Mammary epithelial cell (primary cell): ENCODE data around the gene SPON1.

Experiments
- EZH2 ChIP-seq: IDR thresholded peaks from 2 replicates; pipeline ENCODE4 v1.6.1; 2012; ENCODE audit warnings: low read length, inconsistent platforms, borderline replicate concordance
- TF ChIP-seq, protein P1 (sequence below), 2 donors: IDR thresholded peaks in 1 of 2; conservative IDR thresholded peaks in 1 of 2; 2 replicates each; pipeline ENCODE4 v1.5.1; 2011 to 2012; ENCODE audit warnings: inconsistent platforms in 2 of 2, low read length in 2 of 2, mild to moderate bottlenecking in 2 of 2, control low read depth in 1 of 2, low read depth in 1 of 2; ENCODE audit not compliant: insufficient read depth in 1 of 2; ENCODE audit errors: extremely low read depth in 1 of 2

DNA sequence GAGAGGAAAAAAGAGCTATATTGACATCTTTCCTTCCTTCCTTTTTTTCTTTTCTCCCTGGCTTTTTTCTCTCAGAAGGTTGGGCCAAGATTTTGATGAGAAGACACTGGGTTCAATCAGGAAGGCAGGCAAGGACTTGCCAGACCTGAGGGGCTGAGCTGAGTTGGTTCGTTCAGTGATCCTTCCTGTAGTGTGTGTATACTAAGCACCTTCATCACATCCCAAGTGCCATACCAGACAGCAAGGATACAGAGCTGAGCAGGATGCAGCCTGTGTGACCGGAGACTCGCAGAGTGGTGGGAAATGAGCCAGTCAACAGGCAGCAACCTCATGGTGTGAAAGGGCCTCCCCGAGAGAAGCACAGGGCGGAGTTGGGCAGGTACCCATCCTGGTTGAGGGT, 95.5 kb downstream of the SPON1 start:
- TF ChIP-seq EZH2, result no peak
- TF ChIP-seq, protein P1, sequence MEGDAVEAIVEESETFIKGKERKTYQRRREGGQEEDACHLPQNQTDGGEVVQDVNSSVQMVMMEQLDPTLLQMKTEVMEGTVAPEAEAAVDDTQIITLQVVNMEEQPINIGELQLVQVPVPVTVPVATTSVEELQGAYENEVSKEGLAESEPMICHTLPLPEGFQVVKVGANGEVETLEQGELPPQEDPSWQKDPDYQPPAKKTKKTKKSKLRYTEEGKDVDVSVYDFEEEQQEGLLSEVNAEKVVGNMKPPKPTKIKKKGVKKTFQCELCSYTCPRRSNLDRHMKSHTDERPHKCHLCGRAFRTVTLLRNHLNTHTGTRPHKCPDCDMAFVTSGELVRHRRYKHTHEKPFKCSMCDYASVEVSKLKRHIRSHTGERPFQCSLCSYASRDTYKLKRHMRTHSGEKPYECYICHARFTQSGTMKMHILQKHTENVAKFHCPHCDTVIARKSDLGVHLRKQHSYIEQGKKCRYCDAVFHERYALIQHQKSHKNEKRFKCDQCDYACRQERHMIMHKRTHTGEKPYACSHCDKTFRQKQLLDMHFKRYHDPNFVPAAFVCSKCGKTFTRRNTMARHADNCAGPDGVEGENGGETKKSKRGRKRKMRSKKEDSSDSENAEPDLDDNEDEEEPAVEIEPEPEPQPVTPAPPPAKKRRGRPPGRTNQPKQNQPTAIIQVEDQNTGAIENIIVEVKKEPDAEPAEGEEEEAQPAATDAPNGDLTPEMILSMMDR (conservative IDR thresholded peaks at IDR 0.05 in 1 of 2, IDR thresholded peaks at IDR 0.05 in 1 of 2; ENCODE audit: extremely low read depth in 1 of 2, insufficient read depth in 1 of 2, low read depth in 1 of 2, low read length in 2 of 2), result no peak
